ENCODE measurements around the gene CFAP251.
"Not testable (repeated sequence)": the region's sequence is repeated elsewhere in the genome, so short reads cannot be mapped to it uniquely, and the experiment has no call there.

GRCh38 chr12:121889661-121890060 is 28.7 kb upstream of the CFAP251 start:
- TF ChIP-seq, protein P1, sequence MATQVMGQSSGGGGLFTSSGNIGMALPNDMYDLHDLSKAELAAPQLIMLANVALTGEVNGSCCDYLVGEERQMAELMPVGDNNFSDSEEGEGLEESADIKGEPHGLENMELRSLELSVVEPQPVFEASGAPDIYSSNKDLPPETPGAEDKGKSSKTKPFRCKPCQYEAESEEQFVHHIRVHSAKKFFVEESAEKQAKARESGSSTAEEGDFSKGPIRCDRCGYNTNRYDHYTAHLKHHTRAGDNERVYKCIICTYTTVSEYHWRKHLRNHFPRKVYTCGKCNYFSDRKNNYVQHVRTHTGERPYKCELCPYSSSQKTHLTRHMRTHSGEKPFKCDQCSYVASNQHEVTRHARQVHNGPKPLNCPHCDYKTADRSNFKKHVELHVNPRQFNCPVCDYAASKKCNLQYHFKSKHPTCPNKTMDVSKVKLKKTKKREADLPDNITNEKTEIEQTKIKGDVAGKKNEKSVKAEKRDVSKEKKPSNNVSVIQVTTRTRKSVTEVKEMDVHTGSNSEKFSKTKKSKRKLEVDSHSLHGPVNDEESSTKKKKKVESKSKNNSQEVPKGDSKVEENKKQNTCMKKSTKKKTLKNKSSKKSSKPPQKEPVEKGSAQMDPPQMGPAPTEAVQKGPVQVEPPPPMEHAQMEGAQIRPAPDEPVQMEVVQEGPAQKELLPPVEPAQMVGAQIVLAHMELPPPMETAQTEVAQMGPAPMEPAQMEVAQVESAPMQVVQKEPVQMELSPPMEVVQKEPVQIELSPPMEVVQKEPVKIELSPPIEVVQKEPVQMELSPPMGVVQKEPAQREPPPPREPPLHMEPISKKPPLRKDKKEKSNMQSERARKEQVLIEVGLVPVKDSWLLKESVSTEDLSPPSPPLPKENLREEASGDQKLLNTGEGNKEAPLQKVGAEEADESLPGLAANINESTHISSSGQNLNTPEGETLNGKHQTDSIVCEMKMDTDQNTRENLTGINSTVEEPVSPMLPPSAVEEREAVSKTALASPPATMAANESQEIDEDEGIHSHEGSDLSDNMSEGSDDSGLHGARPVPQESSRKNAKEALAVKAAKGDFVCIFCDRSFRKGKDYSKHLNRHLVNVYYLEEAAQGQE (IDR thresholded peaks at IDR 0.05): not testable (repeated sequence)
- TF ChIP-seq, protein P2, sequence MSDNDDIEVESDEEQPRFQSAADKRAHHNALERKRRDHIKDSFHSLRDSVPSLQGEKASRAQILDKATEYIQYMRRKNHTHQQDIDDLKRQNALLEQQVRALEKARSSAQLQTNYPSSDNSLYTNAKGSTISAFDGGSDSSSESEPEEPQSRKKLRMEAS (IDR thresholded peaks at IDR 0.05): not testable (repeated sequence)
- TF ChIP-seq, protein P3, sequence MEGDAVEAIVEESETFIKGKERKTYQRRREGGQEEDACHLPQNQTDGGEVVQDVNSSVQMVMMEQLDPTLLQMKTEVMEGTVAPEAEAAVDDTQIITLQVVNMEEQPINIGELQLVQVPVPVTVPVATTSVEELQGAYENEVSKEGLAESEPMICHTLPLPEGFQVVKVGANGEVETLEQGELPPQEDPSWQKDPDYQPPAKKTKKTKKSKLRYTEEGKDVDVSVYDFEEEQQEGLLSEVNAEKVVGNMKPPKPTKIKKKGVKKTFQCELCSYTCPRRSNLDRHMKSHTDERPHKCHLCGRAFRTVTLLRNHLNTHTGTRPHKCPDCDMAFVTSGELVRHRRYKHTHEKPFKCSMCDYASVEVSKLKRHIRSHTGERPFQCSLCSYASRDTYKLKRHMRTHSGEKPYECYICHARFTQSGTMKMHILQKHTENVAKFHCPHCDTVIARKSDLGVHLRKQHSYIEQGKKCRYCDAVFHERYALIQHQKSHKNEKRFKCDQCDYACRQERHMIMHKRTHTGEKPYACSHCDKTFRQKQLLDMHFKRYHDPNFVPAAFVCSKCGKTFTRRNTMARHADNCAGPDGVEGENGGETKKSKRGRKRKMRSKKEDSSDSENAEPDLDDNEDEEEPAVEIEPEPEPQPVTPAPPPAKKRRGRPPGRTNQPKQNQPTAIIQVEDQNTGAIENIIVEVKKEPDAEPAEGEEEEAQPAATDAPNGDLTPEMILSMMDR (IDR thresholded peaks at IDR 0.05): not testable (repeated sequence)
- not testable (repeated sequence) for TF ChIP-seq POLR2A (IDR thresholded peaks at IDR 0.05; ENCODE audit: low read length)

Data from A549 (cell line).